Loucy (cell line): ENCODE measurements around the gene SPINK14.

Experiments used
- EZH2phosphoT487 ChIP-seq: fragments of 200-600 bp; IDR thresholded peaks from 2 replicates; pipeline ENCODE4 v1.6.1; 2018; ENCODE audit warnings: antibody characterized with exemption, mild to moderate bottlenecking, moderate library complexity, borderline replicate concordance
- TF ChIP-seq, protein P1 (sequence below): fragments of 200-600 bp; sonication (generic); conservative IDR thresholded peaks from 2 replicates; pipeline ENCODE4 v1.5.1; 2014; ENCODE audit warnings: mild to moderate bottlenecking, antibody characterized with exemption, low read length

DNA sequence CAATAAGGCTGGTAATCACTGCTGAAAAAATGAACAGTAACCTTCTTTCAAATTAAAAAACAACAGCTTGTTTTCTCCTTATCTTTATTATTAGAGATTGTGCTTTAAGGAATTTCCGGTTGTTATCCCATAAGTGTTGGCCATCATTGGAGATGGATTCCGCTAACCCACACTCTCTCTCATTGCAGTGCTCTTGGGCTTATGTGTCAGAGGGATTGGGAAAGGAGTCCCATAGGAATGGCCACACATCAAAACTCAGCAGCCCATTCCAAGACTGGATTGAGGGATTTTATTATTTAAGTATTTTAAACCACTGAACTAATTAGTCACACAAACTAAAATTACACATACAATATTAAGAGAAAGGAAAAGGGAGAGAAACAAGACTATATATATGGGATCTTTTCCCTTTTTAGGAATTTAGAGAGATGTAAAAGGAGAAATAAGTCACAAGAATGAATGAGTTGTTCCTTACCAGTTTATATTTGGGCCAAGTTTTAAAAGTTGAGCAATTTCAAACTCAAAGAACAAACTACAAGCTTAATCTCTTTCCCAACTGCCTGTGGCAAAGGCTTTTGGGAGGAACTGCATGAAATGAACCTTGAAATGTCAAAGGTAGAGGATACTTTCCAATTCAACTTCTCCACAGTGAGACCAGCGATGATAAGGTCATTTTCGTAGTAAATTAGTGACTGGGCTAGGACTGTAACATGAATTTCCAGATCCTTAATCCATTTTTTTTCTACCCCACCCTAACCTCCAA is 36.9 kb downstream of the SPINK14 start:
- TF ChIP-seq, protein P1, sequence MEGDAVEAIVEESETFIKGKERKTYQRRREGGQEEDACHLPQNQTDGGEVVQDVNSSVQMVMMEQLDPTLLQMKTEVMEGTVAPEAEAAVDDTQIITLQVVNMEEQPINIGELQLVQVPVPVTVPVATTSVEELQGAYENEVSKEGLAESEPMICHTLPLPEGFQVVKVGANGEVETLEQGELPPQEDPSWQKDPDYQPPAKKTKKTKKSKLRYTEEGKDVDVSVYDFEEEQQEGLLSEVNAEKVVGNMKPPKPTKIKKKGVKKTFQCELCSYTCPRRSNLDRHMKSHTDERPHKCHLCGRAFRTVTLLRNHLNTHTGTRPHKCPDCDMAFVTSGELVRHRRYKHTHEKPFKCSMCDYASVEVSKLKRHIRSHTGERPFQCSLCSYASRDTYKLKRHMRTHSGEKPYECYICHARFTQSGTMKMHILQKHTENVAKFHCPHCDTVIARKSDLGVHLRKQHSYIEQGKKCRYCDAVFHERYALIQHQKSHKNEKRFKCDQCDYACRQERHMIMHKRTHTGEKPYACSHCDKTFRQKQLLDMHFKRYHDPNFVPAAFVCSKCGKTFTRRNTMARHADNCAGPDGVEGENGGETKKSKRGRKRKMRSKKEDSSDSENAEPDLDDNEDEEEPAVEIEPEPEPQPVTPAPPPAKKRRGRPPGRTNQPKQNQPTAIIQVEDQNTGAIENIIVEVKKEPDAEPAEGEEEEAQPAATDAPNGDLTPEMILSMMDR: no peak
- TF ChIP-seq EZH2phosphoT487: no peak
